SKM-1 treated with dmso at 0.1 percent for 144 hours (cell line): ENCODE measurements around the gene SMIM32.

ENCODE experiments used
- DNase-seq: peaks from one replicate; lab custom pipeline; 2025; ENCODE audit not compliant: unreplicated experiment; lab: John Stamatoyannopoulos, UW

SMIM32 gene

GRCh38 chr5:136208916-136209315 lies 16.0 kb upstream of the SMIM32 start:
- peak; percentile 36 for DNase-seq

GRCh38 chr5:136207631-136208030 lies 14.7 kb upstream of the SMIM32 start:
- no peak for DNase-seq

- no peak for DNase-seq
Measured at GRCh38 chr5:136206361-136206760, 13.4 kb upstream of the SMIM32 start.

GRCh38 chr5:136205941-136206340 lies 13.0 kb upstream of the SMIM32 start:
- DNase-seq = no peak

- no peak for DNase-seq
Measured at GRCh38 chr5:136205061-136205702, 12.2 kb upstream of the SMIM32 start.

GRCh38 chr5:136203303-136203922 lies 10.5 kb upstream of the SMIM32 start:
- DNase-seq = no peak

- DNase-seq = no peak
Measured at GRCh38 chr5:136202469-136203205, 9.7 kb upstream of the SMIM32 start.

GRCh38 chr5:136201870-136202269 lies 8.9 kb upstream of the SMIM32 start:
- DNase-seq = no peak

GRCh38 chr5:136200761-136201160 lies 7.8 kb upstream of the SMIM32 start:
- no peak for DNase-seq

GRCh38 chr5:136200130-136200529 lies 7.2 kb upstream of the SMIM32 start:
- DNase-seq = no peak

- no peak for DNase-seq
Measured at GRCh38 chr5:136199408-136199807, 6.4 kb upstream of the SMIM32 start.

GRCh38 chr5:136198453-136198852 lies 5.5 kb upstream of the SMIM32 start:
- DNase-seq = no peak

GRCh38 chr5:136197462-136198142 lies 4.6 kb upstream of the SMIM32 start:
- DNase-seq = no peak

- DNase-seq = no peak
Measured at GRCh38 chr5:136195971-136196820, 3.2 kb upstream of the SMIM32 start.

- no peak for DNase-seq
Measured at GRCh38 chr5:136194576-136194975, 1.6 kb upstream of the SMIM32 start.

GRCh38 chr5:136193322-136193935 lies 467 bp upstream of the SMIM32 start:
- DNase-seq = no peak

- DNase-seq = no peak
Measured at GRCh38 chr5:136192015-136192525, 892 bp downstream of the SMIM32 start.

GRCh38 chr5:136191304-136192014 lies 1.5 kb downstream of the SMIM32 start:
- no peak for DNase-seq

GRCh38 chr5:136190904-136191303 lies 2.1 kb downstream of the SMIM32 start:
- DNase-seq = no peak
